ENCODE measurements around the gene MED13L. TPM values are rescaled to one million over a fixed set of nuclear protein-coding genes. Genes with fewer than 3 reads are reported as not detected.

MED13L gene
- polyA plus RNA-seq, 1 of the 3 experiments (the other 2 are of a cell fraction): 17.1 TPM

DNA sequence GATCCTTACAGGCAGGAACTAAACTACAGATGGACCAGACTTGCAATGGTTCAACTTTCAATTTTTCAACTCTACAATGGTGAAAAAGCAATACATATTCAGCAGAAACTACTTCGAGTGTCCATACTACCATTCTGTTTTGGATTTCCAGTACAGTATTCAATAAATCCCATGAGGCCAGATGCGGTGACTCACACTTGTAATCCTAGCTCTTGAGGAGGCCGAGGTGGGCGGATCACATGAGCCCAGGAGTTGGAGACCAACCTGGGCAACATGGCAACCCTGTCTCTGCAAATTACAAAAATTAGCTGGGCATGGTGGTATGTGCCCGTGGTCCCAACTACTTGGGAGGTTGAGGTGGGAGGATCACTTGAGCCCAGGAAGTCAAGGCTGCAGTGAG is 336.1 kb downstream of the MED13L start:
- Histone ChIP-seq H3K27me3 (ENCODE audit: insufficient read depth) (no peaks in the 10 kb centered on the region), H3K36me3 (replicated peaks in 1 of 2; ENCODE audit: control insufficient read depth in 1 of 2, insufficient read depth in 2 of 2, low read length in 1 of 2) (no peaks in the 10 kb centered on the region), H3K4me3 (ENCODE audit: low read depth in 2 of 2, low read length in 1 of 2) (no peak overlapping the region), H3K79me2 (ENCODE audit: insufficient read depth) (no peaks in the 10 kb centered on the region), H2AFZ (ENCODE audit: low read depth) (no peak overlapping the region), H3F3A (replicated peaks; ENCODE audit: insufficient read depth) (no peaks in the 10 kb centered on the region), H4K20me1 (ENCODE audit: insufficient read depth) (no peaks in the 10 kb centered on the region), H3K27ac (ENCODE audit: low read depth in 2 of 2, low read length in 1 of 2) (no peak overlapping the region), H3K4me1 (ENCODE audit: control insufficient read depth in 1 of 2, insufficient read depth in 2 of 2, low read depth in 1 of 2, low read length in 1 of 2) (no peaks in the 10 kb centered on the region; a peak in 1 of 4 replicates), H3K9me2 (no peaks in the 10 kb centered on the region), H3K9me3 (0 out of 2 replicates have a peak, but pooled peaks cover 10% of the 10 kb centered on the region), H3K4me2 (no peak overlapping the region), H3K9ac (no peak overlapping the region)
- POLR2A ChIA-PET: no interaction called here
- CTCF ChIA-PET: no interaction called here
- no peak for DNase-seq
- TF ChIP-seq, protein P1, sequence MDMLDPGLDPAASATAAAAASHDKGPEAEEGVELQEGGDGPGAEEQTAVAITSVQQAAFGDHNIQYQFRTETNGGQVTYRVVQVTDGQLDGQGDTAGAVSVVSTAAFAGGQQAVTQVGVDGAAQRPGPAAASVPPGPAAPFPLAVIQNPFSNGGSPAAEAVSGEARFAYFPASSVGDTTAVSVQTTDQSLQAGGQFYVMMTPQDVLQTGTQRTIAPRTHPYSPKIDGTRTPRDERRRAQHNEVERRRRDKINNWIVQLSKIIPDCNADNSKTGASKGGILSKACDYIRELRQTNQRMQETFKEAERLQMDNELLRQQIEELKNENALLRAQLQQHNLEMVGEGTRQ (IDR thresholded peaks at IDR 0.05; ENCODE audit: borderline replicate concordance, low read depth, low read length): no peak
- no peak for TF ChIP-seq SMC3 (IDR thresholded peaks at IDR 0.05; ENCODE audit: low read depth, low read length)
- no peak for TF ChIP-seq EZH2phosphoT487 (IDR thresholded peaks at IDR 0.05; ENCODE audit: borderline replicate concordance, low read depth)
- no peak for TF ChIP-seq CHD2 (IDR thresholded peaks at IDR 0.05; ENCODE audit: low read length, partially characterized antibody)
- no peak for TF ChIP-seq MEF2A (IDR thresholded peaks at IDR 0.05; ENCODE audit: borderline replicate concordance, low read depth)
- TF ChIP-seq, protein P2, sequence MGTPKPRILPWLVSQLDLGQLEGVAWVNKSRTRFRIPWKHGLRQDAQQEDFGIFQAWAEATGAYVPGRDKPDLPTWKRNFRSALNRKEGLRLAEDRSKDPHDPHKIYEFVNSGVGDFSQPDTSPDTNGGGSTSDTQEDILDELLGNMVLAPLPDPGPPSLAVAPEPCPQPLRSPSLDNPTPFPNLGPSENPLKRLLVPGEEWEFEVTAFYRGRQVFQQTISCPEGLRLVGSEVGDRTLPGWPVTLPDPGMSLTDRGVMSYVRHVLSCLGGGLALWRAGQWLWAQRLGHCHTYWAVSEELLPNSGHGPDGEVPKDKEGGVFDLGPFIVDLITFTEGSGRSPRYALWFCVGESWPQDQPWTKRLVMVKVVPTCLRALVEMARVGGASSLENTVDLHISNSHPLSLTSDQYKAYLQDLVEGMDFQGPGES (IDR thresholded peaks at IDR 0.05; ENCODE audit: low read depth, low read length): no peak
- TF ChIP-seq FOSL2 (IDR thresholded peaks at IDR 0.05; ENCODE audit: borderline replicate concordance, low read depth): 0 out of 2 replicates have a peak, but pooled peaks have one; percentile 42
- WGBS (ENCODE audit: low lambda C conversion rate): 68% methylated on average over 5 of the region's 5 CpGs

DNA sequence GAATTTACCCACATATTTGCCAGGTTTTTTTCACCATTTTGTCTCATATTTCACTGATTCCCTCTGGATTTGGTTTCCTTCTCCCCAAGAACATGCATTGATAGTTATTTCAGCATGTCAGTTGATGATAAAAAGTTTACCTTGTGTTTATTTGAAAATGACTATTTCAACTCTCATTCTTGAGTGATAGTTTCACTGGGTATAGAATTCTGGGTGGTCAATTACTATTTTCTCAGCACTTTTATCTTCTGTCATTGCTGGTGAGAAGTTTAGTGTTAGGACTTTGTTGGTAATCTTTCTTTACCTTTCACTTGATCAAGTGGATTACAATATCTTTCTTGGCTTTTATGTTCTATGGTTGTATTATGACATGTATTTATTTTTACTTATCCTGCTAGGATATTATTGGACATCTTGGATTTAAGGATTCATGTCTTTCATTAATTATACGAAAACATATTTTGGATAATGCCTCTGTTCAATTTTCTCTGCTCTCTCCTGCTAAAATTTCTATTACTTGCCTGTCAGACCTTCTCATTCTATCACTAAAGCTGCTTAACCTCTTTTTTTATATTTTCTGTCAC is 338.6 kb downstream of the MED13L start:
- no peaks in the 10 kb centered on the region for H3K9me2 ChIP-seq
- no peaks in the 10 kb centered on the region for H4K20me1 ChIP-seq (ENCODE audit: insufficient read depth)
- H3F3A ChIP-seq (replicated peaks; ENCODE audit: insufficient read depth): no peaks in the 10 kb centered on the region
- CTCF ChIA-PET: interaction anchor here (0.9 kb wide), 1 partner anchor 21 kb away, joined by 3 read pairs; no protein-coding TSS in a partner anchor
- POLR2A ChIA-PET: no interaction called here
- WGBS (ENCODE audit: low lambda C conversion rate): 24% methylated on average over 1 of the region's 1 CpG
- no peak overlapping the region for H3K4me2 ChIP-seq
- no peak overlapping the region for H3K9ac ChIP-seq
- no peaks in the 10 kb centered on the region; a peak in 1 of 4 replicates for H3K4me1 ChIP-seq (ENCODE audit: control insufficient read depth in 1 of 2, insufficient read depth in 2 of 2, low read depth in 1 of 2, low read length in 1 of 2)
- no peak overlapping the region for H3K4me3 ChIP-seq (ENCODE audit: low read depth in 2 of 2, low read length in 1 of 2)
- no peaks in the 10 kb centered on the region for H3K79me2 ChIP-seq (ENCODE audit: insufficient read depth)
- no peak overlapping the region for H3K27ac ChIP-seq (ENCODE audit: low read depth in 2 of 2, low read length in 1 of 2)
- no peak for DNase-seq
- 0 out of 2 replicates have a peak, but pooled peaks cover 10% of the 10 kb centered on the region for H3K9me3 ChIP-seq
- H3K36me3 ChIP-seq (replicated peaks in 1 of 2; ENCODE audit: control insufficient read depth in 1 of 2, insufficient read depth in 2 of 2, low read length in 1 of 2): no peaks in the 10 kb centered on the region
- no peak overlapping the region for H2AFZ ChIP-seq (ENCODE audit: low read depth)
- H3K27me3 ChIP-seq (ENCODE audit: insufficient read depth): no peaks in the 10 kb centered on the region
- TF ChIP-seq, protein P3, sequence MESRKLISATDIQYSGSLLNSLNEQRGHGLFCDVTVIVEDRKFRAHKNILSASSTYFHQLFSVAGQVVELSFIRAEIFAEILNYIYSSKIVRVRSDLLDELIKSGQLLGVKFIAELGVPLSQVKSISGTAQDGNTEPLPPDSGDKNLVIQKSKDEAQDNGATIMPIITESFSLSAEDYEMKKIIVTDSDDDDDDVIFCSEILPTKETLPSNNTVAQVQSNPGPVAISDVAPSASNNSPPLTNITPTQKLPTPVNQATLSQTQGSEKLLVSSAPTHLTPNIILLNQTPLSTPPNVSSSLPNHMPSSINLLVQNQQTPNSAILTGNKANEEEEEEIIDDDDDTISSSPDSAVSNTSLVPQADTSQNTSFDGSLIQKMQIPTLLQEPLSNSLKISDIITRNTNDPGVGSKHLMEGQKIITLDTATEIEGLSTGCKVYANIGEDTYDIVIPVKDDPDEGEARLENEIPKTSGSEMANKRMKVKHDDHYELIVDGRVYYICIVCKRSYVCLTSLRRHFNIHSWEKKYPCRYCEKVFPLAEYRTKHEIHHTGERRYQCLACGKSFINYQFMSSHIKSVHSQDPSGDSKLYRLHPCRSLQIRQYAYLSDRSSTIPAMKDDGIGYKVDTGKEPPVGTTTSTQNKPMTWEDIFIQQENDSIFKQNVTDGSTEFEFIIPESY (IDR thresholded peaks at IDR 0.05; ENCODE audit: borderline replicate concordance, low read depth): no peak
- no peak for TF ChIP-seq EP300 (IDR thresholded peaks at IDR 0.05; ENCODE audit: borderline replicate concordance in 1 of 2, low read depth in 1 of 2, low read length in 1 of 2)
- no peak for TF ChIP-seq SIN3A (IDR thresholded peaks at IDR 0.05; ENCODE audit: borderline replicate concordance, low read depth, low read length)
- TF ChIP-seq, protein P4, sequence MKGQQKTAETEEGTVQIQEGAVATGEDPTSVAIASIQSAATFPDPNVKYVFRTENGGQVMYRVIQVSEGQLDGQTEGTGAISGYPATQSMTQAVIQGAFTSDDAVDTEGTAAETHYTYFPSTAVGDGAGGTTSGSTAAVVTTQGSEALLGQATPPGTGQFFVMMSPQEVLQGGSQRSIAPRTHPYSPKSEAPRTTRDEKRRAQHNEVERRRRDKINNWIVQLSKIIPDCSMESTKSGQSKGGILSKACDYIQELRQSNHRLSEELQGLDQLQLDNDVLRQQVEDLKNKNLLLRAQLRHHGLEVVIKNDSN (IDR thresholded peaks at IDR 0.05; ENCODE audit: borderline replicate concordance, low read depth): no peak
- TF ChIP-seq CHD2 (IDR thresholded peaks at IDR 0.05; ENCODE audit: low read length, partially characterized antibody): no peak
- no peak for TF ChIP-seq FOXM1 (IDR thresholded peaks at IDR 0.05; ENCODE audit: low read depth)
- no peak for TF ChIP-seq NRF1 (IDR thresholded peaks at IDR 0.05; ENCODE audit: low read depth, low read length)
- TF ChIP-seq TCF12 (IDR thresholded peaks at IDR 0.05): no peak
- no peak for TF ChIP-seq SMC3 (IDR thresholded peaks at IDR 0.05; ENCODE audit: low read depth, low read length)
- TF ChIP-seq, protein P5, sequence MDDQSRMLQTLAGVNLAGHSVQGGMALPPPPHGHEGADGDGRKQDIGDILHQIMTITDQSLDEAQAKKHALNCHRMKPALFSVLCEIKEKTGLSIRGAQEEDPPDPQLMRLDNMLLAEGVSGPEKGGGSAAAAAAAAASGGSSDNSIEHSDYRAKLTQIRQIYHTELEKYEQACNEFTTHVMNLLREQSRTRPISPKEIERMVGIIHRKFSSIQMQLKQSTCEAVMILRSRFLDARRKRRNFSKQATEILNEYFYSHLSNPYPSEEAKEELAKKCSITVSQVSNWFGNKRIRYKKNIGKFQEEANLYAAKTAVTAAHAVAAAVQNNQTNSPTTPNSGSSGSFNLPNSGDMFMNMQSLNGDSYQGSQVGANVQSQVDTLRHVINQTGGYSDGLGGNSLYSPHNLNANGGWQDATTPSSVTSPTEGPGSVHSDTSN (IDR thresholded peaks at IDR 0.05): no peak
- TF ChIP-seq ELF1 (IDR thresholded peaks at IDR 0.05): no peak
- TF ChIP-seq RCOR1 (IDR thresholded peaks at IDR 0.05; ENCODE audit: low read length): no peak
- TF ChIP-seq POLR2AphosphoS5 (IDR thresholded peaks at IDR 0.05; ENCODE audit: low read depth, low read length): no peak
- TF ChIP-seq TAF1 (IDR thresholded peaks at IDR 0.05; ENCODE audit: borderline replicate concordance, low read depth, low read length): no peak
- no peak for TF ChIP-seq FOSL2 (IDR thresholded peaks at IDR 0.05; ENCODE audit: borderline replicate concordance, low read depth)
- TF ChIP-seq RXRA (IDR thresholded peaks at IDR 0.05; ENCODE audit: borderline replicate concordance, low read depth): no peak
- TF ChIP-seq, protein P2 (IDR thresholded peaks at IDR 0.05; ENCODE audit: low read depth, low read length): no peak

Measured in SK-N-SH (cell line).